Neural crest cell (in vitro differentiated cells): ENCODE measurements around the gene A1BG. TPM values are rescaled to one million over a fixed set of nuclear protein-coding genes. Genes with fewer than 3 reads are reported as not detected.

Experiments used
- DNase-seq: peaks from one replicate; pipeline ENCODE4 v3.0.0; 2021; ENCODE audit warnings: low read depth, mixed read lengths, low spot score
- H3K27ac Mint-ChIP-seq: one replicate; pipeline ENCODE4 v1.8.0; 2021; ENCODE audit warnings: mild to moderate bottlenecking, mixed read lengths; ENCODE audit not compliant: unreplicated experiment
- H3K27me3 Mint-ChIP-seq: 2 replicates; pipeline ENCODE4 v1.8.0; 2021; ENCODE audit warnings: low read depth, mild to moderate bottlenecking, mixed read lengths
- H3K36me3 Mint-ChIP-seq: 2 replicates; pipeline ENCODE4 v1.8.0; 2021; ENCODE audit warnings: low read depth, mild to moderate bottlenecking, mixed read lengths
- H3K4me1 Mint-ChIP-seq: 2 replicates; pipeline ENCODE4 v1.8.0; 2021; ENCODE audit warnings: mixed read lengths
- H3K4me3 Mint-ChIP-seq: one replicate; pipeline ENCODE4 v1.8.0; 2021; ENCODE audit warnings: mild to moderate bottlenecking, mixed read lengths
- H3K9me3 Mint-ChIP-seq: 2 replicates; pipeline ENCODE4 v1.8.0; 2021; ENCODE audit warnings: mixed read lengths
- total RNA-seq: library from RNA; stranded (reverse); gene quantifications from 2 replicates; pipeline ENCODE4 v1.2.1, GENCODE V29; 2021
- TF ChIP-seq, protein P1 (sequence below): fragments of 200-600 bp; sonication (generic); conservative IDR thresholded peaks from 2 replicates; pipeline ENCODE4 v1.5.0; 2021; ENCODE audit warnings: antibody characterized with exemption, mild to moderate bottlenecking

A1BG gene
- total RNA-seq, 1 donor from 2014 or later: 17.8 TPM

DNA sequence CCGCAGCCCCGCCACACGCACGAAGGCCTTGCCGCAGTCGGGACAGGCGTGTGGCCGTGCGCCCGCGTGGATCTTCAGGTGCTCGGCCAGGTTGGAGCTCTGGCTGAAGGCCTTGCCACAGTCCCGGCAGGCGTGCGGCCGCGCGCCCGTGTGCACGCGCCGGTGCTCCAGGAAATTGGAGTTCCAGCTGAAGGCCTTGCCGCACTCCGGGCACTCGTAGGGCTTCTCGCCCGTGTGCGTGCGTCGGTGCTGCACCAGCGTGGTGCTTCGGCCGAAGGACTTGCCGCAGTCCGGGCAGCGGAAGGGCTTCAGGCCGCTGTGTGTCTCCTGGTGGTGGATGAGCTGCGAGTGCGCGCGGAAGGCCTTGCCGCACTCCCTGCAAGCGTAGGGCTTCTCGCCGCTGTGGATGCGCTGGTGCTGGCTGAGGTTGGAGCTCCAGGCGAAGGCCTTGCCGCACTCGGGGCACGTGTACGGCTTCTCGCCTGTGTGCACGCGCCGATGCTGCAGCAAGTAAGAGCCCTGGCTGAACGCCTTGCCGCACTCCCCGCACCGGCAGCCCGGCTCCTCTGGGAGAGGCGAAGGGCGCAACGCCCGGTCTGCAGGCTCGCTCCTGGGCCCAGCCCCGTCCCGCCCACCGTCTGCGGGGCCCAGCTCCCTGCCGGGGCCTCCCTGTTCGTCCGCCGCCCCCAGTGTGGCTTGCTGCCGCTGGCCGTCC lies 3.6 kb upstream of the A1BG start:
- Mint-ChIP-seq H3K27ac (no peak overlapping the region), H3K36me3 (no peaks in the 10 kb centered on the region), H3K9me3 (no peaks in the 10 kb centered on the region), H3K4me1 (peaks cover 13% of the 10 kb centered on the region), H3K4me3 (no peak overlapping the region), H3K27me3 (peaks cover under 1% of the 10 kb centered on the region)
- DNase-seq: no peak
- TF ChIP-seq, protein P1, sequence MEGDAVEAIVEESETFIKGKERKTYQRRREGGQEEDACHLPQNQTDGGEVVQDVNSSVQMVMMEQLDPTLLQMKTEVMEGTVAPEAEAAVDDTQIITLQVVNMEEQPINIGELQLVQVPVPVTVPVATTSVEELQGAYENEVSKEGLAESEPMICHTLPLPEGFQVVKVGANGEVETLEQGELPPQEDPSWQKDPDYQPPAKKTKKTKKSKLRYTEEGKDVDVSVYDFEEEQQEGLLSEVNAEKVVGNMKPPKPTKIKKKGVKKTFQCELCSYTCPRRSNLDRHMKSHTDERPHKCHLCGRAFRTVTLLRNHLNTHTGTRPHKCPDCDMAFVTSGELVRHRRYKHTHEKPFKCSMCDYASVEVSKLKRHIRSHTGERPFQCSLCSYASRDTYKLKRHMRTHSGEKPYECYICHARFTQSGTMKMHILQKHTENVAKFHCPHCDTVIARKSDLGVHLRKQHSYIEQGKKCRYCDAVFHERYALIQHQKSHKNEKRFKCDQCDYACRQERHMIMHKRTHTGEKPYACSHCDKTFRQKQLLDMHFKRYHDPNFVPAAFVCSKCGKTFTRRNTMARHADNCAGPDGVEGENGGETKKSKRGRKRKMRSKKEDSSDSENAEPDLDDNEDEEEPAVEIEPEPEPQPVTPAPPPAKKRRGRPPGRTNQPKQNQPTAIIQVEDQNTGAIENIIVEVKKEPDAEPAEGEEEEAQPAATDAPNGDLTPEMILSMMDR: no peak

DNA sequence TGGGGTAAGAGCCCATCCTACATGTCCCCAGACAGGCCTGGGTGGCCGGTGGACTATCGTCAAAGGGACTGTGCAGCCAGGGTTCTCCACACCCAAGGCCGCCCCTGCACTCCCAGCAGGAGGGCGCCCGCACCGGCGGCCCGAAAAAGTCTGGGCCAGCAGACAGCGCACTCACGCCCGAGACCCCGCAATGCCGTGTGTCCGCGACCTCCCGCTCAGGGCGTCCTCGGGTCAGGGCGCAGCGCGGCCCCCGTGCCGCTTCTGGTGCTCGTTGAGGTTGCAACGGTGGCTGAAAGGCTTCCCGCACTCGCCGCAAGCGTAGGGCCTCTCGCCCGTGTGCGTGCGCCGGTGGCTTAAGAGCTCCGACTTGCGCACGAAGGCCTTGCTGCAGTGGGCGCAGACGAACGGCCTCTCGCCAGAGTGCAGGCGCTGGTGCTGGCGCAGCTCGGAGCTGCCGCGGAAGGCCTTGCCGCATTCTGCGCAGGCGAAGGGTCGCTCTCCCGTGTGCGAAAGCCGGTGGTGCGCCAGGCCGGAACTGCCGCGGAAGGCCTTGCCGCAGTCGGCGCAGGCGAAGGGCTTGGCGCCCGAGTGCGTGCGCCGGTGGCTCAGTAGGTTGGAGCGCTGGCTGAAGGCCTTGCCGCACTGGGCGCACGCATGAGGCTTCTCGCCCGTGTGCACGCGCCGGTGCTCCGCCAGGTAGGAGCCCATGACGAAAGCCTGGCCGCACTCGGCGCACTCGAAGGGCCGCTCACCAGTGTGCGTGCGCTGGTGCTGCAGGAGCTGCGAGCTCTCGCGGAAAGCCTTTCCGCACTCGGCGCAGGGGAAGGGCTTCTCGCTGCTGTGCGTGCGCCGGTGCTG lies 2.8 kb upstream of the A1BG start:
- H3K36me3 Mint-ChIP-seq: no peaks in the 10 kb centered on the region
- H3K4me3 Mint-ChIP-seq: no peak overlapping the region
- TF ChIP-seq, protein P1: no peak
- H3K27me3 Mint-ChIP-seq: no peaks in the 10 kb centered on the region
- no peak for DNase-seq
- peaks cover 5% of the 10 kb centered on the region for H3K4me1 Mint-ChIP-seq
- H3K9me3 Mint-ChIP-seq: no peaks in the 10 kb centered on the region
- no peak overlapping the region for H3K27ac Mint-ChIP-seq

DNA sequence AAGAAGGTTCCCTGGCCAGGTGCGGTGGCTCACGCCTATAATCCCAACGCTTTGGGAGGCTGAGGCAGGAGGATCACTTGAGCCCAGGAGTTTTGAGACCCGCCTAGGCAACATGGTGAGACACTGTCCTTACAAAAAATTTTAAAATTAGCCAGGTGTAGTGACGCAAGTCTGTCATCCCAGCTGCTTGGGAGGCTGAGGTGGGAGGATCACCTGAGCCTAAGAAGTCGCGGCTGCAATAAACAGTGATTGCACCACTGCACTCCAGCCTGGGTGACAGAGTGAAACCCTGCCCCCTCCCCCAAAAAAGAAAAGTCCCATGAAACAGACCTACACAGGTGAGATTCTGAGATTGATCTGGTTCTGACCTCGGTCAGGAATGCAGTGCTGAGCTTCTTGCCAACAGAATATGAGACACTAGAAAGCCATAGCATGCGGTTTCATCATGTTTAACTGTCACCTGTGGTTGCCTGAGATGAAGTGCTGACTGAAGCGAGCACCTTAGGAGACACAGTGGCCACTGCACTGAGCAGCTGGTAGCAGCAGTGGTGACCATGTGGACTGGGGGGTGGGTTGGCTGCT lies 2.0 kb upstream of the A1BG start:
- no peaks in the 10 kb centered on the region for H3K27me3 Mint-ChIP-seq
- peaks cover 3% of the 10 kb centered on the region for H3K4me1 Mint-ChIP-seq

DNA sequence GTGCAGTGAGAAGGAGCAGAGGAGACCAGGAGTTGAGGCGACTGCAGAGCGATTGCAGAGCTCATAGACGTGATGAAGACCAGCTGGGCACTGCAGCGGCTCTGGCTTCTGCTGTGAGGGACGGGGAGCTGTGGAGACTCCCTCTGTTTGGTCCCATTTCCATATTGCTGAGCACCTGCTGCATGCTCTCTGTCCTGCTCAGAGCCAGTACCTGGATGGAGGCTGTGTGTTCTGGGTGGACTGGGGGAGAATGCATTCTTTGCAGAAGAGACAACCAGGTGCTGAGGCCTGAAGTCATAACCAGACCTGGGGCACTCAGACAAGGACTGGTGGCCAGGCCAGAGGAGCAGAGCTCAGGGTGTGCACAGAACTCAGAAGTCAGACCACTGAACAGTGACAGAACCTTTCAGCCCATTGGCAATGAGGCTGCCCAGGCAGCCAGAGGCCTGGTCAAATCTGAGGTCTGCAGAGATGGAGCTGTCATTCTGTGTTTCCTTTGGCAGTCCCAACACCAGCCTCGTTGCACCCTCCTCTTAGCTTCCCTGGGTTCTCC lies 1.3 kb upstream of the A1BG start:
- TF ChIP-seq, protein P1: no peak
- Mint-ChIP-seq H3K9me3 (no peaks in the 10 kb centered on the region), H3K4me3 (no peak overlapping the region), H3K27ac (no peak overlapping the region), H3K27me3 (no peaks in the 10 kb centered on the region), H3K4me1 (peaks cover 3% of the 10 kb centered on the region), H3K36me3 (no peaks in the 10 kb centered on the region)
- DNase-seq: no peak

More for the DNA sequence above, 2.0 kb upstream of the A1BG start:
- Mint-ChIP-seq H3K36me3 (no peaks in the 10 kb centered on the region), H3K27ac (no peak overlapping the region), H3K9me3 (no peaks in the 10 kb centered on the region), H3K4me3 (peak overlapping the region; percentile 61)
- TF ChIP-seq, protein P1: no peak
- DNase-seq: no peak

DNA sequence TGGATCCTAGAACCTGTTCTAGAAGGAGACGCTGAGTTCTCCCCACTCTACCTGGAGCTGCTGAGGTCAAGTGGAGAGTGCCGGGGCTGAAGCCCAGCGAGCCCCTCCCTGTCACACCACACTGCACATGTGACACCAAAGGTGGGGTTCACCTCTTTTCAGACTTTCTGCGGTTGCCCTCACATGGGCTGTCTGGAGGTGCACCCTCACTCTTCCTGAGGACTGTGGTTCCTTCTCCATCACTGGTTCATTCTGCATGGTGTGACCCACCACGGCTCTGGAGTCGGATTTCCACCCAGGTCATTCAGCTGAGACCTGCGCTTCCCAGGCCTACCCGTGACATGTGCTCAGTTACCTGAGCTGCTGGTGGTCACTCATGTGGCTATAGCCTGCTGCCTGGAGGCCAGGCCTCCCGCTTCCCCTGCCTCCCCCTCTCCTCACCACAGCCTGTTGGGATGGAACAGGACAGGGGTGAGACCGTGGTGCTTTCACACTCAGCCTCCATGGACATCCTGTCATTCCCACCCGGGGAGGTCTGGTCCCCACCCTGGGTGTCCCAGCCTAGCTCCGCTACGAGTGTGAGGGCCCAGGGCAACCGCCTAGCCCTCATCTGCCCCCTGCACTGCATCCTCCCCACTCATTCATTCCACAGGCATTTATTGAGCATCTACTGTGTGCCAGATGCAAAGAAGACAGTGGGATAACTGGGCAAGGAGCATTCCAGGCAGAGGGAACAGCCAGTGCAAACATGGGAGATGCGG lies 605 bp upstream of the A1BG start:
- no peaks in the 10 kb centered on the region for H3K9me3 Mint-ChIP-seq
- TF ChIP-seq, protein P1: no peak
- H3K27me3 Mint-ChIP-seq: no peaks in the 10 kb centered on the region
- peaks cover 3% of the 10 kb centered on the region for H3K4me1 Mint-ChIP-seq
- no peak for DNase-seq
- H3K36me3 Mint-ChIP-seq: no peaks in the 10 kb centered on the region
- no peak overlapping the region for H3K4me3 Mint-ChIP-seq
- no peak overlapping the region for H3K27ac Mint-ChIP-seq
